Neural cell (in vitro differentiated cells): ENCODE measurements around the gene PROK1. TPM values are rescaled to one million over a fixed set of nuclear protein-coding genes. Genes with fewer than 3 reads are reported as not detected.

Experiments used
- H2AFZ ChIP-seq: fragments of 200-600, 300-800 bp; sonication (generic), shearing (Covaris generic); 2 replicates; pipeline ENCODE4 v1.6.0; 2014; ENCODE audit warnings: low read depth, mild to moderate bottlenecking, antibody characterized with exemption, low read length, moderate library complexity
- H3F3A ChIP-seq: fragments of 200-600 bp; shearing (Covaris generic); 2 replicates; pipeline ENCODE4 v1.6.1; 2016; ENCODE audit warnings: mild to moderate bottlenecking, moderate library complexity, mixed read lengths, antibody characterized with exemption, low read length; ENCODE audit not compliant: insufficient read depth, poor library complexity, severe bottlenecking
- H3K27ac ChIP-seq: fragments of 200-600, 300-800 bp; sonication (generic), shearing (Covaris generic); 2 replicates; pipeline ENCODE4 v1.5.1; 2014; ENCODE audit warnings: mild to moderate bottlenecking, low read length, moderate library complexity
- H3K27me3 ChIP-seq: fragments of 300-800, 200-600 bp; sonication (generic), shearing (Covaris generic); 2 replicates; pipeline ENCODE4 v1.6.0; 2014; ENCODE audit warnings: mild to moderate bottlenecking, low read depth, low read length, moderate library complexity; ENCODE audit not compliant: insufficient read depth
- H3K36me3 ChIP-seq: fragments of 300-800, 200-600 bp; sonication (generic), shearing (Covaris generic); 2 replicates; pipeline ENCODE4 v1.5.1; 2014; ENCODE audit warnings: mild to moderate bottlenecking, antibody characterized with exemption, low read length, moderate library complexity; ENCODE audit not compliant: insufficient read depth
- H3K4me2 ChIP-seq: fragments of 300-800, 200-600 bp; sonication (generic), shearing (Covaris generic); 2 replicates; pipeline ENCODE4 v1.6.0; 2014; ENCODE audit warnings: mild to moderate bottlenecking, low read length
- H3K4me3 ChIP-seq: fragments of 300-800, 200-600 bp; sonication (generic), shearing (Covaris generic); 2 replicates; pipeline ENCODE4 v1.5.1; 2014; ENCODE audit warnings: mild to moderate bottlenecking, low read length, moderate library complexity
- H3K79me2 ChIP-seq: fragments of 200-600 bp; shearing (Covaris generic); replicated peaks from 2 replicates; pipeline ENCODE4 v1.6.0; 2014; ENCODE audit warnings: mild to moderate bottlenecking, low read length, moderate library complexity; ENCODE audit not compliant: insufficient read depth
- H3K9ac ChIP-seq: fragments of 300-800, 200-600 bp; sonication (generic), shearing (Covaris generic); 2 replicates; pipeline ENCODE4 v1.6.1; 2016; ENCODE audit warnings: mild to moderate bottlenecking, low read length, mixed read lengths
- H3K9me2 ChIP-seq: fragments of 200-600 bp; shearing (Covaris generic); 2 replicates; pipeline ENCODE4 v1.6.1; 2016; ENCODE audit warnings: mild to moderate bottlenecking, low read length, mixed read lengths; ENCODE audit not compliant: insufficient read depth
- H3K9me3 ChIP-seq: fragments of 200-600, 300-800 bp; sonication (generic), shearing (Covaris generic); 2 replicates; pipeline ENCODE4 v1.6.1; 2016; ENCODE audit warnings: mild to moderate bottlenecking, mixed run types, low read length, moderate library complexity, mixed read lengths
- H4K20me1 ChIP-seq: fragments of 200-600 bp; shearing (Covaris generic); 2 replicates; pipeline ENCODE4 v1.6.1; 2016; ENCODE audit warnings: mild to moderate bottlenecking, mixed run types; ENCODE audit not compliant: insufficient read depth
- CTCF ChIP-seq: fragments of 450-650 bp; IDR thresholded peaks from 2 replicates; pipeline ENCODE4 v1.5.1; 2014; ENCODE audit warnings: antibody characterized with exemption, mild to moderate bottlenecking, moderate library complexity; ENCODE audit not compliant: poor library complexity, severe bottlenecking
- EP300 ChIP-seq: fragments of 450-650 bp; conservative IDR thresholded peaks from 2 replicates; pipeline ENCODE4 v1.6.1; 2014; ENCODE audit warnings: antibody characterized with exemption, mild to moderate bottlenecking, moderate library complexity; ENCODE audit not compliant: poor library complexity, severe bottlenecking
- EZH2 ChIP-seq: fragments of 200-600, 300-800 bp; shearing (Covaris generic), sonication (generic); IDR thresholded peaks from 2 replicates; pipeline ENCODE4 v1.6.1; 2014; ENCODE audit warnings: antibody characterized with exemption, low read length, borderline replicate concordance, mild to moderate bottlenecking; ENCODE audit not compliant: insufficient read depth, poor library complexity, severe bottlenecking
- MXI1 ChIP-seq: fragments of 450-650 bp; conservative IDR thresholded peaks from 2 replicates; pipeline ENCODE4 v1.6.1; 2014; ENCODE audit warnings: antibody characterized with exemption, mild to moderate bottlenecking; ENCODE audit not compliant: poor library complexity, severe bottlenecking
- POLR2AphosphoS5 ChIP-seq: IDR thresholded peaks from 2 replicates; pipeline ENCODE4 v1.6.1; 2012
- RAD21 ChIP-seq: fragments of 450-650 bp; conservative IDR thresholded peaks from 2 replicates; pipeline ENCODE4 v1.6.1; 2014; ENCODE audit warnings: antibody characterized with exemption, mild to moderate bottlenecking, moderate library complexity
- REST ChIP-seq: IDR thresholded peaks from 2 replicates; pipeline ENCODE4 v1.6.1; 2012; ENCODE audit warnings: borderline replicate concordance
- SMC3 ChIP-seq: fragments of 450-650 bp; conservative IDR thresholded peaks from 2 replicates; pipeline ENCODE4 v1.6.1; 2014; ENCODE audit warnings: antibody characterized with exemption, mild to moderate bottlenecking, moderate library complexity; ENCODE audit not compliant: poor library complexity
- TAF1 ChIP-seq: IDR thresholded peaks from 2 replicates; pipeline ENCODE4 v1.6.1; 2012; ENCODE audit warnings: low read depth
- polyA plus RNA-seq: library from polyadenylated mRNA; depleted of rRNA; stranded (reverse); fragments of >200 nt; gene quantifications from 2 replicates; pipeline ENCODE4 v1.2.3, GENCODE V29; 2014

Gene PROK1
- polyA plus RNA-seq, 1 donor from 2014 or later = 0.54 TPM

- Histone ChIP-seq H3K9ac (no peak overlapping the region), H3F3A (no peaks in the 10 kb centered on the region)
These were observed 25.2 kb downstream of the PROK1 start for GRCh38 chr1:110476028-110476765.

GRCh38 chr1:110477041-110477440 lies 26.1 kb downstream of the PROK1 start:
- Histone ChIP-seq H3K27ac (no peak overlapping the region), H3K79me2 (no peaks in the 10 kb centered on the region), H3F3A (no peaks in the 10 kb centered on the region), H3K9ac (no peak overlapping the region), H3K36me3 (no peaks in the 10 kb centered on the region), H3K9me3 (no peaks in the 10 kb centered on the region), H3K27me3 (no peaks in the 10 kb centered on the region), H3K4me3 (no peak overlapping the region), H3K4me2 (no peak overlapping the region), H4K20me1 (no peaks in the 10 kb centered on the region), H2AFZ (no peak overlapping the region), H3K9me2 (no peaks in the 10 kb centered on the region)
- no peak for TF ChIP-seq TAF1
- TF ChIP-seq CTCF = no peak
- TF ChIP-seq EP300 = no peak
- TF ChIP-seq RAD21 = no peak
- no peak for TF ChIP-seq MXI1
- TF ChIP-seq POLR2AphosphoS5 = no peak

More at GRCh38 chr1:110476028-110476765, 25.2 kb downstream of the PROK1 start:
- Histone ChIP-seq H3K4me2 (no peak overlapping the region), H3K27ac (no peak overlapping the region), H4K20me1 (no peaks in the 10 kb centered on the region), H3K9me2 (no peaks in the 10 kb centered on the region), H3K4me3 (no peak overlapping the region), H2AFZ (no peak overlapping the region), H3K27me3 (no peaks in the 10 kb centered on the region), H3K9me3 (no peaks in the 10 kb centered on the region), H3K79me2 (no peaks in the 10 kb centered on the region), H3K36me3 (no peaks in the 10 kb centered on the region)
- TF ChIP-seq REST (no peak), SMC3 (no peak), RAD21 (no peak), EZH2 (no peak), POLR2AphosphoS5 (no peak), MXI1 (no peak), EP300 (no peak), TAF1 (no peak), CTCF (no peak)
